ENCODE data around the gene CYP2W1.
"Not testable (repeated sequence)": the region's sequence is repeated elsewhere in the genome, so short reads cannot be mapped to it uniquely, and the experiment has no call there.

Gene CYP2W1

DNA sequence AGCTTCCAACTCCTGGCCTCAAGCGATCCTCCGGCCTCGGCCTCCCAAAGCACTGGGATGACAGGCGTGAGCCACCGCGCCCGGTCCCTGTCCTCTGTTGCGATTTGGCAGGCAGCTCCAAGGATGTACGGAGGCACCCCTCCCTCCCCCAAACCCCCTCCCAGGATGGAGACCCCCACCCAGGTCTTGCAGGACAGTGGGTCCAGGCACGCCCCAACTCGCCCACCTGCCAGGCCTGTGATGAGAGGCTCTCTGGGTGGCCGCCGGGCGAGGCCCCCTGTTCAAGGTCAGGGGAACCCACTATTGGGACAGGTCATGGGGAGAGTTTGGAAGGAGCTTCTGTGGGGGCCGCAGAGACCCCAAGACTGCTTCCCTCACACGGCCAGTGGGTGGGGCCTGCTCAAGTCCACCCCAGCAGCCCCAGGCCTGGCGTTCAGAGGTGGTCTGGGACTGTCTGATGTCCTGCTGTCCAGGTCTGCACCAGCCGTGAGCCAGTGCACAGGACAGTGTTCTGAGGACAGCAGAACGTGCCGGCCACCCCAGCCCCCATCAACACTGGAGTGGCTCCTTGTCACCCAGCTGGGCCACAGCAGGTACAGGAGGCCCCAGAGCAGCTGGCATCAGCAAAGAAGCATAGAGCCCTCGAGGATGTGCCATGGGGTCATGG, 31.0 kb upstream of the CYP2W1 start:
- no peak for DNase-seq

- no peak for DNase-seq
Measured at GRCh38 chr7:952548-953441, 30.2 kb upstream of the CYP2W1 start.

DNA sequence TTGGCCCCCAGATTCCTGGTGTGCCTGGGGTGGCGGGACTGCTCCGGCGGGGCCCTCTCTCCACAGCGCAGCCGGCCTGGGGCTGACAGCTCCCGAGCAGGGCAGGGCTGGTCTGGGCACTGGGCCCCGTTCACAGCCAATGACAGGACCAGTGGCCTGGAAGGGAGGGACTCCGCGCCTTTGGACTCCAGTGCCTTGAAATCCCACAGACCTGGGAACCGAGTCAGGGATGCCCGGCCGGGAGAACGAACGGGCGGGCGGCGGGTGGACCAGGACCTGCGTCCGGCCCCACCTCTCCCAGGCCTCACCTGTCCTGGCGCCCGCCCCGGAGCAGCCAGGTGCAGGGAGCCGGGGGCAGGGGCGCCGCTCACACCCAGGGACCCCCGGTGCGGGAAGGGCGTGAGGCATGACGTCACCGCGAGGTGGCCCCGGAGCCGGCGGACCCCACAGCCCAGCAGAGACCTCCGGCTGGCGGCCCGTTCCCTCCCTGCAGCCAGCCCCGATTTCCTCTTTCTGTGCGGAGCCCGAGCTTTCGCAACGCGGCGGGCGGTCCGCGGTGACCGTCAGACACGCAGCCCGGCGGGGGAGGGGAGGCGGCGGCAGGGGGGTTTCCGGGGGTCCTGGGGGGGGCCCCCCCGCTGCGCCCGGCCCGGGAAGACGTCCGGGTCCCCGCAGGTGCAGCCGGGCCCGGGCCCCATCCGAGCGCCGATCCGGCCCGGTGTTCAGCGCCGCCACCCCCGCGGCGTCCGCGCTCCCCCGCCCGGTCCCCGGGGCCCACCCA, 29.2 kb upstream of the CYP2W1 start:
- no peak for DNase-seq

- no peak for DNase-seq
Measured at GRCh38 chr7:954330-955238, 28.4 kb upstream of the CYP2W1 start, which contains the start of gene ADAP1. Gene ADAP1, minus strand, starts transcription at chr7:954680. Its CDS starts 203 bp downstream, at chr7:954477.

DNA sequence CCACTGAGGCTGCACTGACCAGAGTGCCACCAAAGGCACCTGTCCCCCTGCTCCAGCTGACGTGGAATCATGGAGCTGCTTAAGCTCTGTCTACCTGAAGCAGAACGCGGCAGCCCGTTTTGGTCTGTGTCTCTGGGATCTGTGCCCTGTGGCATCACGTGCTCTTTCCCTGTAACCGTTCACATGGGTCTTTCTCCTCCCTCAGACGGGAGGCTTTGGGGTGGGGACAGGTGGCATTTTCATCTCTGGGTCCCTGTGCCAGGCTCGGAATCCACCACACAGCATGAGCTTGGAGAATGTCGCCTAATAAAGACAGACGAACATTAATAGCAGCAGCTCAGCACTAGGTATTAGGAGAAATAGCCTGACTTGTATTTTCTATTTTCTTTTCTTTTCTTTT, 26.9 kb upstream of the CYP2W1 start:
- no peak for DNase-seq

DNA sequence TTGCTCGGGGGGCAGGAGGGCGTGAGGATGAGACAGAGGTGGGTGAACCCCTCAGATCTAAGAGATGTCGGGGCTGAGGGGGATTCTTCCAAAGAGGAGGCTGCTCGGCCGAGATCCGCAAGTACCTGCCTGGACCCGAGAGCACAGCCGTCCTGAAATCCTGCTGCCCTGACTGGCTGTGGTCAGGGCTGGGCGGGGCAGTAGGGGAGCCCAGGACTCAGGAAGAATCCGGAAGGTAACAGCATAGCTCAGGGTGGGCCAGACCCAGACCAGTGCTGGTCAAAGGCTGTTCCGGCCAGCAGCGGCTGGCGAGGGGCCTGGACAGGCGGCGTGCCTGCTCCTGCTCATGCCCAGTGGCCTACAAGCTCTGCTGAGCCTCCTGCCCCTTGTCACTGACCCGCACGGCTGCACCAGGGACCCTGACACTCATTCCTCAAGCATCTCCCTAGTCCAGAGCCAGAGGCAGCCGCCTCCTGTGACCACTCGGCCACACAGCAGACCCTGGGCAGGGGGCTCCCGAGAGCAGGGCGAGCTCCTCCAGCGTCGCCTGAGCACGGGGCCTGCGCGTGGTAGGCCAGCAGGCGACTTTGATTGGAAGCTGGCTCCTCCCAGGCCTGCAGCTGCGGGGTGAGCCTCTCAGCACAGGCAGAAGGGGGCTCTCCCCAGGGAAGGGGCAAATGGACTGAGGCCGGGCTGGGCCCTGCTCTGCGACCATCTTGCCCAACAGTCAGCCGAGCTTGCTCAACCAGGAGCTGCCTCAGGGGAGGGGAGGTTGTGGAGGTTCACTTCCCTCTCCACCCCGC, 25.4 kb upstream of the CYP2W1 start:
- no peak for DNase-seq

DNA sequence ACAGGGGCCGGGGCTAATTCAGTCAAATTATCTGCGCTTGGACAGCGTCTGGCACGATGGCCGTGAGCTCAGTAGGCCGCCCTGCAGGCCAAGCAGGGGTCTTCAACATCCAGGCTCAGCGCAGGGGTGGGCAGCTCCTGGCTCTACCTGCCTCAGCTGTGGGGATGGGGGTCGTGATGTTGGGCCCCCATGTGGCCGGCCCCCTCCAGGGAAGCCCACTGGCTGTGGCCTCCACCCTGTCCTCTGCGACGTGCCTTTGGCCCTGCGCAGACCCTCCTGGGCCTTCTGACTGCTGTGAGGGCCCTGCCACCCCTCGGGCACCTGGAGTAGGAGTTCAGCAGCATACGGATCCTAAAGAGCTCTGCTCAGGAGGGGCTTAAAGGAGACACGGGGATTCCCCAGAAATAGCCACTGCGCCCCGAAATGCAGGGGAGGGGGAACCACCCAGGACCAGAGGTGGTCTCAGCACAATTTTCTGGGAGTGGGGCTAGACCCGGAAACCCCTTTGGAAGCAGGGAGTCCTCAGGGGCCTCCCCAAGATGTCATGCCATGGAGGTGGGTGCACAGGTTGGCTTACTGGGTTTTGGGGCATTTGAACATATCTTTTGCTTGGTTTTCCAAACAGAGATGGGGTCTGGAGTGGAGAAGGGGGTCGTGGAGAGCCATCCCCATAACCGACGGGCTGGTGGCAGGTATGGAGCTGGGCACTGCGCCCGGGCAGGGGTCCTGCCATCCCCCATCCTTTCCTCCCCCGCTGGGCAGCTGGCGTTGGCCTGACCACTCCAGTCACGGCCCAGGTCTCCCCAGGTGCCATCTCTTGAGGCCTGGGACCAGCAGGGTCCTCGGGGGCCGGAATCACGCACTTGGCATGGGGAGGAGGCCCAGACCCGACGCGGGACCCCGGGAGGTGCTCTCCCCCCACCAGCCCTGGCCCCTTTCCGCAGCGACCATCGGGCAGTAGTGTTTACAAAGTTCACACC, 24.5 kb upstream of the CYP2W1 start:
- no peak for DNase-seq

- DNase-seq = no peak
Measured at GRCh38 chr7:959271-959670, 23.7 kb upstream of the CYP2W1 start.

- not testable (repeated sequence) for DNase-seq
Measured at GRCh38 chr7:959740-960139, 23.2 kb upstream of the CYP2W1 start.

- DNase-seq = no peak
Measured at GRCh38 chr7:960269-960871, 22.6 kb upstream of the CYP2W1 start.

DNA sequence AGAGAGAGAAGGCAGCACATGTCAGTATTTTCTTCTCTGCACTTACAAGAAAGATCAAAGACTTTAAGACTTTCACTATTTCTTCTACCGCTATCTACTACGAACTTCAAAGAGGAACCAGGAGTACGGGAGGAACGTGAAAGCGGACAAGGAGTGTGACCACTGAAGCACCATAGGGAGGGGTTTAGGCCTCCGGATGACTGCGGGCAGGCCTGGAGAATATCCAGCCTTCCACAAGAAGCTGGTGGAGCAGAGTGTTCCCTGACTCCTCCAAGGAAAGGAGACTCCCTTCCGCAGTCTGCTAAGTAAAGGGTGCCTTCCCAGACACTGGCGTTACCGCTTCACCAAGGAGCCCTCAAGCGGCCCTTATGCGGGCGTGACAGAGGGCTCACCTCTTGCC, 22.0 kb upstream of the CYP2W1 start:
- not testable (repeated sequence) for DNase-seq

DNA sequence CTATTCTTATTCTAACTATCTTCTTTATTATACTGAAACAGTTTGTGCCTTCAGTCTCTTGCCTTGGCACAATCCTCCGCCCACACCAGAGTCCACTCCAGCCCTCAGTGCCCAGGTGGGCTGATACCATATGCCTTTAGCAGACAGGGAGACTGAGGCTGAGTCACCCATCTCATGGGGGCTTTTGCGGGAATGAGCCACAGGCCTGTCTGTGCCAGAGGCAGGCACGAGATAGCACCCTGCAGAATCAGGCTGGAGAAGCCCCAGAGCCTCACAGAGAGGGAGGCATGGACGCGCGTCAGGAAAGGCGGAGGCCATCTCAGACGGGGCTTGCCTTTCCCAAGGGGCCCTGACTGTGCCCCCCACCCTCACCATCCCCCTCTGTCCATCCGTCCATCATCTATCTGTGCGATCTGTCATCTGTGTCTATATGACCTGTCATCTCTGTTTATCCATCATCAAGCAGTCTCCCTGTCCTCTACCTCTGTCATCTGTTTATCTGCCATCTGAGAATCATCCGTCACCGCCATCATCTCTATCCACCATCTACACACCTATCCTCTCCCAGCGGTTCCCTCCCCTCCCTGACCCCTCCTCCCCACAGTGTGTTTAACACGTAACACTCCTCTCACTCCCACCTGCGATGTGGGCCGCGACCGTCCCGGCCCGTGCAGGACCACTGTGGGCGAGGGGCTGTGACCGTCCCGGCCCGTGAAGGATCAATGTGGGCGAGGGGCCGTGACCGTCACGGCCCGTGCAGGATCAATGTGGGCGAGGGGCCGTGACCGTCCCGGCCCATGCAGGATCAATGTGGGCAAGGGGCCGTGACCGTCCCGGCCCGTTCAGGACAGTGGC, 21.2 kb upstream of the CYP2W1 start:
- no peak for DNase-seq

- DNase-seq = no peak
Measured at GRCh38 chr7:962401-963081, 20.4 kb upstream of the CYP2W1 start.

DNA sequence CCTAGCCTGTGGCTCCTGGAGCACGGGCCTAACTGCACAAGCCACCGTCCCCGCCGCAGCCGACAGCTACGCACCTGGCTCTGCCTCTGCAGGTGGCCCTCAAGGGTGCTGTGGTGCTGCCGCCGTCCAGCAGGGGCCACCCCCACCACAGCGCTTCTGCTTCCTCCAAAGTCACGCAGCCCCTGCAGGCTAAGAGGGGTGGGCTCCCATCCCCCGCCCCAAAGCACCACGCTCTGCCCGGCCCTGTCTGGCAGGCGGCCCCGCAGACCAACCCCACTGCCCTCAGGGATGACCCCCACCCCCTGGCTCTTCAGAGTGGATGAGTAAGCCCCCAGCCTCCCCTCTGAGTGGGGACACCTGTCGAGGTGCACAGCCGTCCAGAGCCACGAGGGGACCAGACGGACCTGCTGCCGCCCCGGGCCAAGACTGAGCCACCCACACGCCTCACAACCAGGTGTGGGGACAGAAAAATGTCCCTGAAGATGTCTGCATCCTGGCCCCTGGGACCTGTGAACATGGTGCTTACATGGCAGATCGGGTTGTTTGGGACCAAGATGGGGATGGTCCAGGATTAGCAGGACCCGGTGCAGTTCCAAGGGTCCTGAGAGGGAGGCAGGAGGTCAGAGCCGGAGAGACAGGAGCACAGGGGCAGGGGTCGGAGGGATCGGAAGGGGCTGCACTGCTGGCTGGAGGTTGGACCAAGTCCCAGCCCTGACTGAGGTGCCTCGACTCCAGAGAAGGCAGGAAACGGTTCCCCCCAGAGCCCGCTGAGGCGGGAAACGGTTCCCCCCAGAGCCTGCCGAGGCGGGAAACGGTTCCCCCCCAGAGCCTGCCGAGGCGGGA, 19.5 kb upstream of the CYP2W1 start:
- DNase-seq = no peak

- DNase-seq = no peak
Measured at GRCh38 chr7:964401-965231, 18.4 kb upstream of the CYP2W1 start.

Measured in NCI-H2227 treated with DMSO at 0.1 percent for 48 hours (cell line).